ENCODE measurements around the gene ATP2B1.
A peak's percentile ranks its signal among the peaks of the same experiment; 100 is the strongest.

Gene ATP2B1

GRCh38 chr12:89709157-89709994 lies 738 bp upstream of the ATP2B1 start (continued):
- no peak for TF ChIP-seq ZNF837 (tag by site-specific recombination; IDR thresholded peaks at IDR 0.05)
- TF ChIP-seq ZNF629 (tag by site-specific recombination; IDR thresholded peaks at IDR 0.05): peak; percentile 99
- no peak for TF ChIP-seq ZNF585B (tag by site-specific recombination; IDR thresholded peaks at IDR 0.05)
- TF ChIP-seq ZNF350 (tag by site-specific recombination; IDR thresholded peaks at IDR 0.05): no peak
- no peak for TF ChIP-seq ZNF560 (tag by site-specific recombination; IDR thresholded peaks at IDR 0.05; ENCODE audit: borderline replicate concordance)
- no peak for TF ChIP-seq ZSCAN16 (tag by site-specific recombination; IDR thresholded peaks at IDR 0.05)
- TF ChIP-seq, protein P1, sequence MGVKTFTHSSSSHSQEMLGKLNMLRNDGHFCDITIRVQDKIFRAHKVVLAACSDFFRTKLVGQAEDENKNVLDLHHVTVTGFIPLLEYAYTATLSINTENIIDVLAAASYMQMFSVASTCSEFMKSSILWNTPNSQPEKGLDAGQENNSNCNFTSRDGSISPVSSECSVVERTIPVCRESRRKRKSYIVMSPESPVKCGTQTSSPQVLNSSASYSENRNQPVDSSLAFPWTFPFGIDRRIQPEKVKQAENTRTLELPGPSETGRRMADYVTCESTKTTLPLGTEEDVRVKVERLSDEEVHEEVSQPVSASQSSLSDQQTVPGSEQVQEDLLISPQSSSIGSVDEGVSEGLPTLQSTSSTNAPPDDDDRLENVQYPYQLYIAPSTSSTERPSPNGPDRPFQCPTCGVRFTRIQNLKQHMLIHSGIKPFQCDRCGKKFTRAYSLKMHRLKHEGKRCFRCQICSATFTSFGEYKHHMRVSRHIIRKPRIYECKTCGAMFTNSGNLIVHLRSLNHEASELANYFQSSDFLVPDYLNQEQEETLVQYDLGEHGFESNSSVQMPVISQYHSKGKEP (tag by site-specific recombination; IDR thresholded peaks at IDR 0.05): no peak; the same call in 1 of the 2 replicates
- no peak for TF ChIP-seq ZNF623 (tag by site-specific recombination; IDR thresholded peaks at IDR 0.05)
- peak; percentile 92 for TF ChIP-seq ZBTB10 (tag by site-specific recombination; IDR thresholded peaks at IDR 0.05)
- TF ChIP-seq, protein P2, sequence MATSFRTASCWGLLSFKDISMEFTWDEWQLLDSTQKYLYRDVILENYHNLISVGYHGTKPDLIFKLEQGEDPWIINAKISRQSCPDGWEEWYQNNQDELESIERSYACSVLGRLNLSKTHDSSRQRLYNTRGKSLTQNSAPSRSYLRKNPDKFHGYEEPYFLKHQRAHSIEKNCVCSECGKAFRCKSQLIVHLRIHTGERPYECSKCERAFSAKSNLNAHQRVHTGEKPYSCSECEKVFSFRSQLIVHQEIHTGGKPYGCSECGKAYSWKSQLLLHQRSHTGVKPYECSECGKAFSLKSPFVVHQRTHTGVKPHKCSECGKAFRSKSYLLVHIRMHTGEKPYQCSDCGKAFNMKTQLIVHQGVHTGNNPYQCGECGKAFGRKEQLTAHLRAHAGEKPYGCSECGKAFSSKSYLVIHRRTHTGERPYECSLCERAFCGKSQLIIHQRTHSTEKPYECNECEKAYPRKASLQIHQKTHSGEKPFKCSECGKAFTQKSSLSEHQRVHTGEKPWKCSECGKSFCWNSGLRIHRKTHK (tag by site-specific recombination; IDR thresholded peaks at IDR 0.05): no peak
- no peak for TF ChIP-seq GLI2 (tag by site-specific recombination; IDR thresholded peaks at IDR 0.05; ENCODE audit: borderline replicate concordance, low read depth)
- TF ChIP-seq ZNF174 (tag by site-specific recombination; IDR thresholded peaks at IDR 0.05): no peak
- TF ChIP-seq ZNF426 (tag by site-specific recombination; IDR thresholded peaks at IDR 0.05): no peak
- TF ChIP-seq ZBTB48 (tag by site-specific recombination; IDR thresholded peaks at IDR 0.05): no peak
- TF ChIP-seq ZNF707 (tag by site-specific recombination; IDR thresholded peaks at IDR 0.05): no peak
- no peak for TF ChIP-seq ZNF510 (tag by site-specific recombination; IDR thresholded peaks at IDR 0.05; ENCODE audit: insufficient replicate concordance)
- TF ChIP-seq ZNF132 (tag by site-specific recombination; IDR thresholded peaks at IDR 0.05; ENCODE audit: borderline replicate concordance): no peak
- no peak for TF ChIP-seq HOXA7 (CRISPR knock-in tag; IDR thresholded peaks at IDR 0.05; ENCODE audit: borderline replicate concordance)
- TF ChIP-seq, protein P3, sequence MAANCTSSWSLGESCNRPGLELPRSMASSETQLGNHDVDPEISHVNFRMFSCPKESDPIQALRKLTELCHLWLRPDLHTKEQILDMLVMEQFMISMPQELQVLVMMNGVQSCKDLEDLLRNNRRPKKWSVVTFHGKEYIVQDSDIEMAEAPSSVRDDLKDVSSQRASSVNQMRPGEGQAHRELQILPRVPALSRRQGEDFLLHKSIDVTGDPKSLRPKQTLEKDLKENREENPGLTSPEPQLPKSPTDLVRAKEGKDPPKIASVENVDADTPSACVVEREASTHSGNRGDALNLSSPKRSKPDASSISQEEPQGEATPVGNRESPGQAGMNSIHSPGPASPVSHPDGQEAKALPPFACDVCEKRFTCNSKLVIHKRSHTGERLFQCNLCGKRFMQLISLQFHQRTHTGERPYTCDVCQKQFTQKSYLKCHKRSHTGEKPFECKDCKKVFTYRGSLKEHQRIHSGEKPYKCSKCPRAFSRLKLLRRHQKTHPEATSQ (tag by site-specific recombination; IDR thresholded peaks at IDR 0.05): peak; percentile 94; the same call in 1 of the 2 replicates
- 0 out of 2 replicates have a peak, but pooled peaks have one; percentile 86 for TF ChIP-seq ZNF335 (tag by site-specific recombination; conservative IDR thresholded peaks at IDR 0.05)
- TF ChIP-seq ZNF76 (tag by site-specific recombination; IDR thresholded peaks at IDR 0.05; ENCODE audit: borderline replicate concordance, low read depth): peak; percentile 23; the same call in 1 of the 2 replicates
- no peak for TF ChIP-seq ZSCAN23 (tag by site-specific recombination; IDR thresholded peaks at IDR 0.05)
- no peak for TF ChIP-seq ZNF621 (tag by site-specific recombination; IDR thresholded peaks at IDR 0.05)
- TF ChIP-seq ZNF416 (tag by site-specific recombination; IDR thresholded peaks at IDR 0.05): no peak
- TF ChIP-seq RBAK (tag by site-specific recombination; IDR thresholded peaks at IDR 0.05): no peak
- TF ChIP-seq BCL11B (tag by site-specific recombination; IDR thresholded peaks at IDR 0.05; ENCODE audit: low read depth): peak; percentile 72; the same call in 1 of the 2 replicates
- no peak for TF ChIP-seq ZNF48 (tag by site-specific recombination; IDR thresholded peaks at IDR 0.05)
- no peak for TF ChIP-seq ZNF37A (tag by site-specific recombination; IDR thresholded peaks at IDR 0.05)
- no peak for TF ChIP-seq ZNF626 (tag by site-specific recombination; IDR thresholded peaks at IDR 0.05)
- TF ChIP-seq ZNF423 (tag by site-specific recombination; IDR thresholded peaks at IDR 0.05): 0 out of 2 replicates have a peak, but pooled peaks have one; percentile 54
- TF ChIP-seq HOXD13 (CRISPR knock-in tag; IDR thresholded peaks at IDR 0.05; ENCODE audit: borderline replicate concordance): no peak
- TF ChIP-seq ZEB2 (tag by site-specific recombination; IDR thresholded peaks at IDR 0.05): peak; percentile 92

Measured in HEK293 (cell line).